ENCODE results near the gene CELF6.
"Not testable (repeated sequence)": the region's sequence is repeated elsewhere in the genome, so short reads cannot be mapped to it uniquely, and the experiment has no call there.

The CELF6 gene

GRCh38 chr15:72315706-72316370, 4.1 kb downstream of the CELF6 start:
- no peak for DNase-seq

GRCh38 chr15:72313881-72314280, 6.1 kb downstream of the CELF6 start:
- no peak for DNase-seq

GRCh38 chr15:72313448-72313840, 6.5 kb downstream of the CELF6 start:
- DNase-seq: no peak

- no peak for DNase-seq
These were observed 7.1 kb downstream of the CELF6 start for GRCh38 chr15:72312605-72313447.

- no peak for DNase-seq
These were observed 12.9 kb downstream of the CELF6 start for GRCh38 chr15:72307026-72307425.

GRCh38 chr15:72306211-72306785, 13.7 kb downstream of the CELF6 start:
- DNase-seq: peak; percentile 21

- DNase-seq: no peak
These were observed 15.4 kb downstream of the CELF6 start for GRCh38 chr15:72304596-72304995.

- DNase-seq: no peak
These were observed 17.0 kb downstream of the CELF6 start for GRCh38 chr15:72302955-72303354.

- DNase-seq: no peak
These were observed 30.2 kb downstream of the CELF6 start for GRCh38 chr15:72289597-72290325.

- DNase-seq: no peak
These were observed 31.0 kb downstream of the CELF6 start for GRCh38 chr15:72288796-72289596.

GRCh38 chr15:72285927-72286516, 33.9 kb downstream of the CELF6 start:
- no peak for DNase-seq

- DNase-seq: no peak
These were observed 34.6 kb downstream of the CELF6 start for GRCh38 chr15:72285402-72285801.

GRCh38 chr15:72284781-72285180, 35.2 kb downstream of the CELF6 start:
- DNase-seq: no peak

- DNase-seq: no peak
These were observed 38.2 kb downstream of the CELF6 start for GRCh38 chr15:72281713-72282112.

GRCh38 chr15:72280751-72281150, 39.2 kb downstream of the CELF6 start:
- DNase-seq: no peak

- no peak for DNase-seq
These were observed 41.2 kb downstream of the CELF6 start for GRCh38 chr15:72278737-72279136.

- no peak for DNase-seq
These were observed 43.6 kb downstream of the CELF6 start for GRCh38 chr15:72276326-72276700.

GRCh38 chr15:72275635-72276325, 44.2 kb downstream of the CELF6 start:
- not testable (repeated sequence) for DNase-seq

GRCh38 chr15:72272997-72273352, 47.0 kb downstream of the CELF6 start:
- no peak for DNase-seq

- peak; percentile 95 for DNase-seq
These were observed 47.6 kb downstream of the CELF6 start, which contains the start of gene PARP6 for GRCh38 chr15:72272213-72272996. TSS of gene PARP6 (minus strand) at chr15:72272554. CDS start at chr15:72267477, 5,077 bp downstream.

- DNase-seq: no peak
These were observed 48.1 kb downstream of the CELF6 start for GRCh38 chr15:72271895-72272212.

Measured in NCI-H1417 treated with DMSO at 0.1 percent for 48 hours (cell line).